WTC11 (cell line): ENCODE results near the gene TRMT112. TPM values are rescaled to one million over a fixed set of nuclear protein-coding genes. Genes with fewer than 3 reads are reported as not detected.

Experiments used
- ATAC-seq: fragments of 200-7000 bp; cut with Tn5 transposase; 2 replicates; pipeline ENCODE4 v1.10.0; 2021; ENCODE audit warnings: mild to moderate bottlenecking, moderate library complexity
- CTCF ChIA-PET: fragments of 300-600 bp; sonication (Branson Sonifier 250); formaldehyde crosslinking; loops from one replicate; lab custom pipeline; 2021; ENCODE audit warnings: antibody characterized with exemption; lab: Charles Lee
- POLR2A ChIA-PET: fragments of 350-600 bp; sonication (Branson Sonifier 250); formaldehyde crosslinking; loops from one replicate; lab custom pipeline; 2021; ENCODE audit warnings: antibody characterized with exemption; lab: Charles Lee
- DNase-seq: peaks from one replicate; pipeline ENCODE4 v3.0.0; 2021; ENCODE audit warnings: low spot score
- H3K27ac Mint-ChIP-seq: 2 replicates; pipeline ENCODE4 v1.8.0; 2021; ENCODE audit warnings: mixed read lengths
- H3K27me3 Mint-ChIP-seq: 2 replicates; pipeline ENCODE4 v1.8.0; 2021; ENCODE audit warnings: low read depth, mild to moderate bottlenecking, moderate library complexity, mixed read lengths
- H3K36me3 Mint-ChIP-seq: 2 replicates; pipeline ENCODE4 v1.8.0; 2021; ENCODE audit warnings: mixed read lengths
- H3K4me1 Mint-ChIP-seq: 2 replicates; pipeline ENCODE4 v1.8.0; 2022; ENCODE audit warnings: mixed read lengths
- H3K4me3 Mint-ChIP-seq: 2 replicates; pipeline ENCODE4 v1.8.0; 2021; ENCODE audit warnings: mild to moderate bottlenecking, moderate library complexity, mixed read lengths
- H3K9me3 Mint-ChIP-seq: 2 replicates; pipeline ENCODE4 v1.8.0; 2021; ENCODE audit warnings: mixed read lengths
- FOXJ3 ChIP-seq: sonication (generic); formaldehyde crosslinking; IDR thresholded peaks from 2 replicates; pipeline ENCODE4 v1.9.0; 2021; ENCODE audit warnings: missing genetic modification reagents, mild to moderate bottlenecking, borderline replicate concordance
- MXD4 ChIP-seq: fragments of 250-450 bp; sonication (Bioruptor Pico); IDR thresholded peaks from 2 replicates; pipeline ENCODE4 v1.8.0; 2021; ENCODE audit warnings: mild to moderate bottlenecking, moderate library complexity, borderline replicate concordance
- NFE2L1 ChIP-seq: sonication (generic); formaldehyde crosslinking; IDR thresholded peaks from 2 replicates; pipeline ENCODE4 v1.8.1; 2023; ENCODE audit warnings: missing genetic modification reagents
- NR1H2 ChIP-seq: sonication (generic); formaldehyde crosslinking; IDR thresholded peaks from 2 replicates; pipeline ENCODE4 v1.9.0; 2021; ENCODE audit warnings: mild to moderate bottlenecking, moderate library complexity, missing genetic modification reagents
- SOX15 ChIP-seq: fragments of 250-450 bp; sonication (Bioruptor Pico); IDR thresholded peaks from 2 replicates; pipeline ENCODE4 v1.9.0; 2021; ENCODE audit warnings: mild to moderate bottlenecking
- ZNF121 ChIP-seq: sonication (generic); formaldehyde crosslinking; IDR thresholded peaks from 2 replicates; pipeline ENCODE4 v1.8.0; 2023; ENCODE audit warnings: missing genetic modification reagents
- ZNF317 ChIP-seq: sonication (generic); formaldehyde crosslinking; IDR thresholded peaks from 2 replicates; pipeline ENCODE4 v1.8.1; 2023; ENCODE audit warnings: low read depth, mild to moderate bottlenecking, moderate library complexity, missing genetic modification reagents, borderline replicate concordance
- ZNF671 ChIP-seq: fragments of 250-450 bp; sonication (Bioruptor Pico); IDR thresholded peaks from 2 replicates; pipeline ENCODE4 v1.8.0; 2021; ENCODE audit warnings: mild to moderate bottlenecking
- total RNA-seq: library from RNA; stranded (reverse); gene quantifications from 3 replicates; pipeline ENCODE4 v1.2.3, GENCODE V29; 2021
- TF ChIP-seq, protein P1 (sequence below): fragments of 250-450 bp; sonication (Bioruptor Pico); IDR thresholded peaks from 2 replicates; pipeline ENCODE4 v1.9.0; 2021; ENCODE audit warnings: mild to moderate bottlenecking
- TF ChIP-seq, protein P2 (sequence below): sonication (generic); formaldehyde crosslinking; IDR thresholded peaks from 2 replicates; pipeline ENCODE4 v1.8.1; 2023; ENCODE audit warnings: mild to moderate bottlenecking, missing genetic modification reagents, moderate library complexity
- TF ChIP-seq, protein P3 (sequence below): sonication (generic); formaldehyde crosslinking; IDR thresholded peaks from 2 replicates; pipeline ENCODE4 v1.8.0; 2022; ENCODE audit warnings: mild to moderate bottlenecking, missing genetic modification reagents
- TF ChIP-seq, protein P4 (sequence below): sonication (generic); formaldehyde crosslinking; IDR thresholded peaks from 2 replicates; pipeline ENCODE4 v1.8.0; 2022; ENCODE audit warnings: mild to moderate bottlenecking, missing genetic modification reagents
- TF ChIP-seq, protein P5 (sequence below): fragments of 250-450 bp; sonication (Bioruptor Pico); IDR thresholded peaks from 2 replicates; pipeline ENCODE4 v2.1.2; 2022; ENCODE audit warnings: mild to moderate bottlenecking, moderate library complexity
- TF ChIP-seq, protein P6 (sequence below): sonication (generic); formaldehyde crosslinking; IDR thresholded peaks from 2 replicates; pipeline ENCODE4 v1.8.0; 2022; ENCODE audit warnings: mild to moderate bottlenecking, missing genetic modification reagents
- TF ChIP-seq, protein P7 (sequence below): sonication (generic); formaldehyde crosslinking; IDR thresholded peaks from 2 replicates; pipeline ENCODE4 v1.8.1; 2022; ENCODE audit warnings: mild to moderate bottlenecking, moderate library complexity, missing genetic modification reagents
- TF ChIP-seq, protein P8 (sequence below): sonication (generic); formaldehyde crosslinking; IDR thresholded peaks from 2 replicates; pipeline ENCODE4 v1.8.1; 2023; ENCODE audit warnings: mild to moderate bottlenecking, missing genetic modification reagents, borderline replicate concordance

The TRMT112 gene
- total RNA-seq, 1 experiment from 2014 or later: 285 TPM

DNA sequence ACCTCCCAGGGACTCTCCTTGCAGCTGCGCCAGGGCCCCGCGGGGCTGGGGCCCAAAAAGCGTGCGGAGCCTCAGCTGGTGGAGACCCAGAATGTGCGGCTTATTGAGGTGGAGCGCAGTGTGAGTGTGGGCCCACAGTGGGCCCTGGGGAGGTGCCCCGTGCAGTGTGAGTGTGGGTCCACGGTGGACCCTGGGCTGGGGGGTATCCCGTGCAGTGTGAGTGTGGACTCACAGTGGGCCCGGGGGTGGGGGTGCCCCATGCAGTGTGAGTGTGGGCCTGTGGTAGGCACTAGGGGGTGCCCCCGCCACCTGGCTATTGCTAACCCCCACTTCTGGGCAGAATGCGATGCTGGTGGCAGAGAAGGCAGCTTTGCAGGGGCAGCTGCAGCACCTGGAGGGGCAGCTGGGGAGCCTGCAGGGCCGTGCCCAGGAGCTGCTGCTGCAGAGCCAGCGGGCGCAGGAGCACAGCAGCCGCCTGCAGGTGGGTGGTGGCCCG lies 33.8 kb upstream of the TRMT112 start:
- Mint-ChIP-seq H3K4me3 (no peak overlapping the region), H3K36me3 (no peaks in the 10 kb centered on the region)
- ChIA-PET POLR2A (no interaction called here), CTCF (interaction anchor here (1.0 to 10.4 kb wide), 8 partner anchors 10 to 299 kb away, joined by 4 to 437 read pairs (median 18); partner anchors contain the start of genes CCDC88B, ESRRA, PRDX5 and TRMT112)
- DNase-seq: no peak
- TF ChIP-seq, protein P1, sequence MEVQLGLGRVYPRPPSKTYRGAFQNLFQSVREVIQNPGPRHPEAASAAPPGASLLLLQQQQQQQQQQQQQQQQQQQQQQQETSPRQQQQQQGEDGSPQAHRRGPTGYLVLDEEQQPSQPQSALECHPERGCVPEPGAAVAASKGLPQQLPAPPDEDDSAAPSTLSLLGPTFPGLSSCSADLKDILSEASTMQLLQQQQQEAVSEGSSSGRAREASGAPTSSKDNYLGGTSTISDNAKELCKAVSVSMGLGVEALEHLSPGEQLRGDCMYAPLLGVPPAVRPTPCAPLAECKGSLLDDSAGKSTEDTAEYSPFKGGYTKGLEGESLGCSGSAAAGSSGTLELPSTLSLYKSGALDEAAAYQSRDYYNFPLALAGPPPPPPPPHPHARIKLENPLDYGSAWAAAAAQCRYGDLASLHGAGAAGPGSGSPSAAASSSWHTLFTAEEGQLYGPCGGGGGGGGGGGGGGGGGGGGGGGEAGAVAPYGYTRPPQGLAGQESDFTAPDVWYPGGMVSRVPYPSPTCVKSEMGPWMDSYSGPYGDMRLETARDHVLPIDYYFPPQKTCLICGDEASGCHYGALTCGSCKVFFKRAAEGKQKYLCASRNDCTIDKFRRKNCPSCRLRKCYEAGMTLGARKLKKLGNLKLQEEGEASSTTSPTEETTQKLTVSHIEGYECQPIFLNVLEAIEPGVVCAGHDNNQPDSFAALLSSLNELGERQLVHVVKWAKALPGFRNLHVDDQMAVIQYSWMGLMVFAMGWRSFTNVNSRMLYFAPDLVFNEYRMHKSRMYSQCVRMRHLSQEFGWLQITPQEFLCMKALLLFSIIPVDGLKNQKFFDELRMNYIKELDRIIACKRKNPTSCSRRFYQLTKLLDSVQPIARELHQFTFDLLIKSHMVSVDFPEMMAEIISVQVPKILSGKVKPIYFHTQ (CRISPR knock-in tag): no peak
- TF ChIP-seq, protein P2, sequence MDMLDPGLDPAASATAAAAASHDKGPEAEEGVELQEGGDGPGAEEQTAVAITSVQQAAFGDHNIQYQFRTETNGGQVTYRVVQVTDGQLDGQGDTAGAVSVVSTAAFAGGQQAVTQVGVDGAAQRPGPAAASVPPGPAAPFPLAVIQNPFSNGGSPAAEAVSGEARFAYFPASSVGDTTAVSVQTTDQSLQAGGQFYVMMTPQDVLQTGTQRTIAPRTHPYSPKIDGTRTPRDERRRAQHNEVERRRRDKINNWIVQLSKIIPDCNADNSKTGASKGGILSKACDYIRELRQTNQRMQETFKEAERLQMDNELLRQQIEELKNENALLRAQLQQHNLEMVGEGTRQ (CRISPR knock-in tag): no peak
- TF ChIP-seq SOX15 (CRISPR knock-in tag) (no peak), ZNF121 (CRISPR knock-in tag) (no peak), FOXJ3 (CRISPR knock-in tag) (no peak), NR1H2 (no peak), NFE2L1 (CRISPR knock-in tag) (no peak), MXD4 (CRISPR knock-in tag) (no peak), ZNF317 (no peak), ZNF671 (no peak)
- TF ChIP-seq, protein P3, sequence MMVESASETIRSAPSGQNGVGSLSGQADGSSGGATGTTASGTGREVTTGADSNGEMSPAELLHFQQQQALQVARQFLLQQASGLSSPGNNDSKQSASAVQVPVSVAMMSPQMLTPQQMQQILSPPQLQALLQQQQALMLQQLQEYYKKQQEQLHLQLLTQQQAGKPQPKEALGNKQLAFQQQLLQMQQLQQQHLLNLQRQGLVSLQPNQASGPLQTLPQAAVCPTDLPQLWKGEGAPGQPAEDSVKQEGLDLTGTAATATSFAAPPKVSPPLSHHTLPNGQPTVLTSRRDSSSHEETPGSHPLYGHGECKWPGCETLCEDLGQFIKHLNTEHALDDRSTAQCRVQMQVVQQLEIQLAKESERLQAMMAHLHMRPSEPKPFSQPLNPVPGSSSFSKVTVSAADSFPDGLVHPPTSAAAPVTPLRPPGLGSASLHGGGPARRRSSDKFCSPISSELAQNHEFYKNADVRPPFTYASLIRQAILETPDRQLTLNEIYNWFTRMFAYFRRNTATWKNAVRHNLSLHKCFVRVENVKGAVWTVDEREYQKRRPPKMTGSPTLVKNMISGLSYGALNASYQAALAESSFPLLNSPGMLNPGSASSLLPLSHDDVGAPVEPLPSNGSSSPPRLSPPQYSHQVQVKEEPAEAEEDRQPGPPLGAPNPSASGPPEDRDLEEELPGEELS (CRISPR knock-in tag): no peak
- TF ChIP-seq, protein P4, sequence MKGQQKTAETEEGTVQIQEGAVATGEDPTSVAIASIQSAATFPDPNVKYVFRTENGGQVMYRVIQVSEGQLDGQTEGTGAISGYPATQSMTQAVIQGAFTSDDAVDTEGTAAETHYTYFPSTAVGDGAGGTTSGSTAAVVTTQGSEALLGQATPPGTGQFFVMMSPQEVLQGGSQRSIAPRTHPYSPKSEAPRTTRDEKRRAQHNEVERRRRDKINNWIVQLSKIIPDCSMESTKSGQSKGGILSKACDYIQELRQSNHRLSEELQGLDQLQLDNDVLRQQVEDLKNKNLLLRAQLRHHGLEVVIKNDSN (CRISPR knock-in tag): no peak
- TF ChIP-seq, protein P5, sequence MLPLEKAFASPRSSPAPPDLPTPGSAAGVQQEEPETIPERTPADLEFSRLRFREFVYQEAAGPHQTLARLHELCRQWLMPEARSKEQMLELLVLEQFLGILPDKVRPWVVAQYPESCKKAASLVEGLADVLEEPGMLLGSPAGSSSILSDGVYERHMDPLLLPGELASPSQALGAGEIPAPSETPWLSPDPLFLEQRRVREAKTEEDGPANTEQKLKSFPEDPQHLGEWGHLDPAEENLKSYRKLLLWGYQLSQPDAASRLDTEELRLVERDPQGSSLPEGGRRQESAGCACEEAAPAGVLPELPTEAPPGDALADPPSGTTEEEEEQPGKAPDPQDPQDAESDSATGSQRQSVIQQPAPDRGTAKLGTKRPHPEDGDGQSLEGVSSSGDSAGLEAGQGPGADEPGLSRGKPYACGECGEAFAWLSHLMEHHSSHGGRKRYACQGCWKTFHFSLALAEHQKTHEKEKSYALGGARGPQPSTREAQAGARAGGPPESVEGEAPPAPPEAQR (CRISPR knock-in tag): no peak
- TF ChIP-seq, protein P6, sequence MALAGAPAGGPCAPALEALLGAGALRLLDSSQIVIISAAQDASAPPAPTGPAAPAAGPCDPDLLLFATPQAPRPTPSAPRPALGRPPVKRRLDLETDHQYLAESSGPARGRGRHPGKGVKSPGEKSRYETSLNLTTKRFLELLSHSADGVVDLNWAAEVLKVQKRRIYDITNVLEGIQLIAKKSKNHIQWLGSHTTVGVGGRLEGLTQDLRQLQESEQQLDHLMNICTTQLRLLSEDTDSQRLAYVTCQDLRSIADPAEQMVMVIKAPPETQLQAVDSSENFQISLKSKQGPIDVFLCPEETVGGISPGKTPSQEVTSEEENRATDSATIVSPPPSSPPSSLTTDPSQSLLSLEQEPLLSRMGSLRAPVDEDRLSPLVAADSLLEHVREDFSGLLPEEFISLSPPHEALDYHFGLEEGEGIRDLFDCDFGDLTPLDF (CRISPR knock-in tag): no peak
- TF ChIP-seq, protein P7, sequence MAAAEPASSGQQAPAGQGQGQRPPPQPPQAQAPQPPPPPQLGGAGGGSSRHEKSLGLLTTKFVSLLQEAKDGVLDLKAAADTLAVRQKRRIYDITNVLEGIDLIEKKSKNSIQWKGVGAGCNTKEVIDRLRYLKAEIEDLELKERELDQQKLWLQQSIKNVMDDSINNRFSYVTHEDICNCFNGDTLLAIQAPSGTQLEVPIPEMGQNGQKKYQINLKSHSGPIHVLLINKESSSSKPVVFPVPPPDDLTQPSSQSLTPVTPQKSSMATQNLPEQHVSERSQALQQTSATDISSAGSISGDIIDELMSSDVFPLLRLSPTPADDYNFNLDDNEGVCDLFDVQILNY: no peak
- TF ChIP-seq, protein P8, sequence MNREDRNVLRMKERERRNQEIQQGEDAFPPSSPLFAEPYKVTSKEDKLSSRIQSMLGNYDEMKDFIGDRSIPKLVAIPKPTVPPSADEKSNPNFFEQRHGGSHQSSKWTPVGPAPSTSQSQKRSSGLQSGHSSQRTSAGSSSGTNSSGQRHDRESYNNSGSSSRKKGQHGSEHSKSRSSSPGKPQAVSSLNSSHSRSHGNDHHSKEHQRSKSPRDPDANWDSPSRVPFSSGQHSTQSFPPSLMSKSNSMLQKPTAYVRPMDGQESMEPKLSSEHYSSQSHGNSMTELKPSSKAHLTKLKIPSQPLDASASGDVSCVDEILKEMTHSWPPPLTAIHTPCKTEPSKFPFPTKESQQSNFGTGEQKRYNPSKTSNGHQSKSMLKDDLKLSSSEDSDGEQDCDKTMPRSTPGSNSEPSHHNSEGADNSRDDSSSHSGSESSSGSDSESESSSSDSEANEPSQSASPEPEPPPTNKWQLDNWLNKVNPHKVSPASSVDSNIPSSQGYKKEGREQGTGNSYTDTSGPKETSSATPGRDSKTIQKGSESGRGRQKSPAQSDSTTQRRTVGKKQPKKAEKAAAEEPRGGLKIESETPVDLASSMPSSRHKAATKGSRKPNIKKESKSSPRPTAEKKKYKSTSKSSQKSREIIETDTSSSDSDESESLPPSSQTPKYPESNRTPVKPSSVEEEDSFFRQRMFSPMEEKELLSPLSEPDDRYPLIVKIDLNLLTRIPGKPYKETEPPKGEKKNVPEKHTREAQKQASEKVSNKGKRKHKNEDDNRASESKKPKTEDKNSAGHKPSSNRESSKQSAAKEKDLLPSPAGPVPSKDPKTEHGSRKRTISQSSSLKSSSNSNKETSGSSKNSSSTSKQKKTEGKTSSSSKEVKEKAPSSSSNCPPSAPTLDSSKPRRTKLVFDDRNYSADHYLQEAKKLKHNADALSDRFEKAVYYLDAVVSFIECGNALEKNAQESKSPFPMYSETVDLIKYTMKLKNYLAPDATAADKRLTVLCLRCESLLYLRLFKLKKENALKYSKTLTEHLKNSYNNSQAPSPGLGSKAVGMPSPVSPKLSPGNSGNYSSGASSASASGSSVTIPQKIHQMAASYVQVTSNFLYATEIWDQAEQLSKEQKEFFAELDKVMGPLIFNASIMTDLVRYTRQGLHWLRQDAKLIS (CRISPR knock-in tag): no peak
- TF ChIP-seq, all 79 proteins: peak for 0
- Mint-ChIP-seq H3K4me1 (peaks cover 10% of the 10 kb centered on the region), H3K9me3 (no peaks in the 10 kb centered on the region), H3K27ac (no peak overlapping the region), H3K27me3 (no peaks in the 10 kb centered on the region)
- no peak for ATAC-seq
